ENCODE data around the gene GPR141. TPM values are rescaled to one million over a fixed set of nuclear protein-coding genes. Genes with fewer than 3 reads are reported as not detected.

The GPR141 gene
- total RNA-seq, 4 donors from 2014 or later: 0.80 to 2.5 TPM; not detected in 2

- Histone ChIP-seq H3K27ac (replicated peaks in 1 of 4) (no peak overlapping the region), H3K9me3 (no peaks in the 10 kb centered on the region), H3K27me3 (no peaks in the 10 kb centered on the region), H3K4me3 (no peak overlapping the region), H3K36me3 (no peaks in the 10 kb centered on the region), H3K4me1 (no peaks in the 10 kb centered on the region)
- no peak for TF ChIP-seq CTCF (IDR thresholded peaks at IDR 0.05)
- no peak for TF ChIP-seq EP300 (IDR thresholded peaks at IDR 0.05)
- no peak for TF ChIP-seq POLR2AphosphoS5 (IDR thresholded peaks at IDR 0.05)
- no peak for TF ChIP-seq POLR2A (IDR thresholded peaks at IDR 0.05; ENCODE audit: low read depth)
- 66% methylated on average over 6 of the region's 6 CpGs for WGBS
- intact Hi-C loops (cut with DNase I): no loop called here
- DNase-seq (ENCODE audit: extremely low spot score): no peak
These were observed 82.4 kb downstream of the GPR141 start for GRCh38 chr7:37765872-37766525.

- TF ChIP-seq CTCF (IDR thresholded peaks at IDR 0.05) (no peak), POLR2AphosphoS5 (IDR thresholded peaks at IDR 0.05) (no peak), POLR2A (IDR thresholded peaks at IDR 0.05; ENCODE audit: low read depth) (no peak), EP300 (IDR thresholded peaks at IDR 0.05) (no peak)
- no peaks in the 10 kb centered on the region for H3K4me1 ChIP-seq
- H3K9me3 ChIP-seq: no peaks in the 10 kb centered on the region
- DNase-seq (ENCODE audit: extremely low spot score): no peak
- H3K27me3 ChIP-seq: no peaks in the 10 kb centered on the region
- intact Hi-C loops (cut with DNase I): no loop called here
- 80% methylated on average over 1 of the region's 1 CpG for WGBS
- no peaks in the 10 kb centered on the region for H3K36me3 ChIP-seq
- no peak overlapping the region for H3K27ac ChIP-seq (replicated peaks in 1 of 4)
- H3K4me3 ChIP-seq: no peak overlapping the region
These were observed 85.0 kb downstream of the GPR141 start for GRCh38 chr7:37768611-37769010.

- DNase-seq (ENCODE audit: extremely low spot score): no peak
- Histone ChIP-seq H3K4me1 (no peaks in the 10 kb centered on the region), H3K9me3 (no peaks in the 10 kb centered on the region), H3K27ac (replicated peaks in 1 of 4) (no peak overlapping the region), H3K36me3 (no peaks in the 10 kb centered on the region), H3K4me3 (no peak overlapping the region), H3K27me3 (no peaks in the 10 kb centered on the region)
- WGBS: 45% methylated on average over 1 of the region's 1 CpG
- TF ChIP-seq EP300 (IDR thresholded peaks at IDR 0.05): no peak
- TF ChIP-seq POLR2A (IDR thresholded peaks at IDR 0.05; ENCODE audit: low read depth): no peak
- no peak for TF ChIP-seq CTCF (IDR thresholded peaks at IDR 0.05)
- intact Hi-C loops (cut with DNase I): no loop called here
These were observed 85.7 kb downstream of the GPR141 start for GRCh38 chr7:37769291-37769690.

GRCh38 chr7:37769726-37770125, 86.2 kb downstream of the GPR141 start:
- TF ChIP-seq CTCF (IDR thresholded peaks at IDR 0.05) (no peak), EP300 (IDR thresholded peaks at IDR 0.05) (no peak), POLR2A (IDR thresholded peaks at IDR 0.05; ENCODE audit: low read depth) (no peak), POLR2AphosphoS5 (IDR thresholded peaks at IDR 0.05) (no peak)
- 78% methylated on average over 3 of the region's 3 CpGs for WGBS

GRCh38 chr7:37770838-37771237, 87.3 kb downstream of the GPR141 start:
- Histone ChIP-seq H3K27ac (replicated peaks in 1 of 4) (no peak overlapping the region), H3K4me3 (no peak overlapping the region), H3K9me3 (peaks cover 0 to 2% (median 0%) of the 10 kb centered on the region in 4 donors), H3K4me1 (no peaks in the 10 kb centered on the region), H3K27me3 (no peaks in the 10 kb centered on the region), H3K36me3 (no peaks in the 10 kb centered on the region)
- TF ChIP-seq CTCF (IDR thresholded peaks at IDR 0.05) (no peak), POLR2A (IDR thresholded peaks at IDR 0.05; ENCODE audit: low read depth) (no peak), EP300 (IDR thresholded peaks at IDR 0.05) (no peak), POLR2AphosphoS5 (IDR thresholded peaks at IDR 0.05) (no peak)
- 64% methylated on average over 6 of the region's 6 CpGs for WGBS
- no peak for DNase-seq (ENCODE audit: extremely low spot score)
- intact Hi-C loops (cut with DNase I): no loop called here

More at GRCh38 chr7:37769726-37770125, 86.2 kb downstream of the GPR141 start:
- no peak for DNase-seq (ENCODE audit: extremely low spot score)
- intact Hi-C loops (cut with DNase I): no loop called here
- no peaks in the 10 kb centered on the region for H3K9me3 ChIP-seq
- H3K36me3 ChIP-seq: no peaks in the 10 kb centered on the region
- H3K4me1 ChIP-seq: no peaks in the 10 kb centered on the region
- no peak overlapping the region for H3K4me3 ChIP-seq
- H3K27ac ChIP-seq (replicated peaks in 1 of 4): no peak overlapping the region
- H3K27me3 ChIP-seq: no peaks in the 10 kb centered on the region
